ENCODE measurements around the gene ZNF548.
"Not testable (repeated sequence)": the region's sequence is repeated elsewhere in the genome, so short reads cannot be mapped to it uniquely, and the experiment has no call there.

The ZNF548 gene

GRCh38 chr19:57389730-57390598, at the start of gene ZNF548:
Gene ZNF548, plus strand, starts transcription at chr19:57389854. Its CDS starts 246 bp downstream, at chr19:57390100.
- DNase-seq (ENCODE audit: low read depth) = peak; percentile 99

- no peak for DNase-seq (ENCODE audit: low read depth)
Measured at GRCh38 chr19:57342582-57342981, 47.1 kb upstream of the ZNF548 start.

GRCh38 chr19:57348136-57348535, 41.5 kb upstream of the ZNF548 start:
- no peak for DNase-seq (ENCODE audit: low read depth)

- peak; percentile 96 for DNase-seq (ENCODE audit: low read depth)
Measured at GRCh38 chr19:57350877-57351805, 38.5 kb upstream of the ZNF548 start, which contains the start of gene ZNF304. Gene ZNF304, plus strand, starts transcription at chr19:57351271. Its CDS starts 394 bp downstream, at chr19:57351665.

- no peak for DNase-seq (ENCODE audit: low read depth)
Measured at GRCh38 chr19:57351867-57352266, 37.8 kb upstream of the ZNF548 start.

GRCh38 chr19:57355916-57356315, 33.7 kb upstream of the ZNF548 start:
- no peak for DNase-seq (ENCODE audit: low read depth)

- DNase-seq (ENCODE audit: low read depth) = no peak
Measured at GRCh38 chr19:57357406-57357805, 32.2 kb upstream of the ZNF548 start.

- no peak for DNase-seq (ENCODE audit: low read depth)
Measured at GRCh38 chr19:57359300-57359699, 30.4 kb upstream of the ZNF548 start.

GRCh38 chr19:57362419-57362818, 27.2 kb upstream of the ZNF548 start:
- no peak for DNase-seq (ENCODE audit: low read depth)

GRCh38 chr19:57362997-57363687, 26.5 kb upstream of the ZNF548 start, which contains the start of the genes TRAPPC2B and ZNF547:
Gene TRAPPC2B, plus strand, starts transcription at chr19:57363551. Its CDS starts 1,283 bp downstream, at chr19:57364834.
Gene ZNF547, plus strand, starts transcription at chr19:57363551. Its CDS starts 5,005 bp downstream, at chr19:57368556.
- peak; percentile 99 for DNase-seq (ENCODE audit: low read depth)

- DNase-seq (ENCODE audit: low read depth) = peak; percentile 10
Measured at GRCh38 chr19:57363688-57364181, 25.9 kb upstream of the ZNF548 start.

- no peak for DNase-seq (ENCODE audit: low read depth)
Measured at GRCh38 chr19:57366776-57367175, 22.9 kb upstream of the ZNF548 start.

- no peak for DNase-seq (ENCODE audit: low read depth)
Measured at GRCh38 chr19:57374179-57374578, 15.5 kb upstream of the ZNF548 start.

- DNase-seq (ENCODE audit: low read depth) = not testable (repeated sequence)
Measured at GRCh38 chr19:57374647-57375046, 15.0 kb upstream of the ZNF548 start.

- DNase-seq (ENCODE audit: low read depth) = no peak
Measured at GRCh38 chr19:57376151-57376550, 13.5 kb upstream of the ZNF548 start.

- DNase-seq (ENCODE audit: low read depth) = peak; percentile 13
Measured at GRCh38 chr19:57377498-57378146, 12.0 kb upstream of the ZNF548 start.

- DNase-seq (ENCODE audit: low read depth) = no peak
Measured at GRCh38 chr19:57380923-57381322, 8.7 kb upstream of the ZNF548 start.

- no peak for DNase-seq (ENCODE audit: low read depth)
Measured at GRCh38 chr19:57382806-57383488, 6.7 kb upstream of the ZNF548 start.

GRCh38 chr19:57389194-57389729, 392 bp upstream of the ZNF548 start:
- no peak for DNase-seq (ENCODE audit: low read depth)

GRCh38 chr19:57395710-57396109, 6.1 kb downstream of the ZNF548 start:
- no peak for DNase-seq (ENCODE audit: low read depth)

All from amniotic epithelial cell (primary cell).